CD1c-positive myeloid dendritic cell (primary cell): Measurements from ENCODE around the gene CNN3.

Experiments
- DNase-seq: peaks from one replicate; pipeline ENCODE4 v3.0.0-alpha.2; 2016; ENCODE audit errors: extremely low spot score

Gene CNN3

DNA sequence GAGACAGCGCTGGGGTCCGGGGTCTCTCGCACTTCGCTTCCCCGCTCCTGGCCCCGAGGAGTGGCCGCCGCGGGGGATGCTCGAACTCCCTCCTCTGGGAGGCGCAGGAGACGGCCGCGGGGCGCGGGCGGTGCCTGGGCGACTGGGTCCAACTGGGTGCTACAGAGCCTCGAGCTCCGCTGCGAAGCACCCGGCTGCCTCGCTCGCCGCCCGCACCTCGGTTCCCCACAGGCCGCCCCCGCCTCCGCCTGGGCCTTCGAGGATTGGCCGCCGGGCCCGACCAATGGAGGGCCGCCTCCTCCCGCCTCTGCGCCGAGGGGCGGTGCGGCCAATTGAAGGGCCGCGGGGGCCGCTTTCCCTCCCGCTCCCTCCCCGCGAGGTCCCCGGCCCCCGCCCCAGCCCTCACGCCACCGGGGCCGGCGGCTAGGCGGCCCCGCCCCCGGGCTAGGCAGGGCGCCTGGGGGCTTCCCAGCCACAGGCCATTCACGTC lies at the start of gene CNN3:
CNN3 (minus strand) TSS at position 196 of the 490 bp plus-strand sequence. CDS start 216 bp downstream, outside the sequence.
- peak; percentile 74 for DNase-seq

DNA sequence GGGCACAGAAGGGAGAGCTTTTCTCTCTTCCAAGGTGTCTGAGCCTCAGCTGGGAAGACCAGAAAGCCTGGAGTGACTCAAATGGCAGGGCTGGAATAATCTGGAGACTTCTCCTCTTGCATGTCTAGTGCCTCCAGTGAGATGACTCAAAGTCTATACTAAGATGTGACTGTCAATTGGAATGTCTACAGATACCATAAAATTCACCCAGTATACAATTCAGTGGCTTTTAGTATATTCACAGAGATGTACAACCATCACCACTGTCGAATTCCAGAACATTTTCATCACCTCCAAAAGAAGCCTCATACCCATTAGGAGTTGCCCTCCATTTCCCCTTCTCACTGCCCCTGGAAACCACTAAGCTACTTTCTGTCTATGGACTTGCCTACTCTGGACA lies 47.9 kb upstream of the CNN3 start:
- no peak for DNase-seq

DNA sequence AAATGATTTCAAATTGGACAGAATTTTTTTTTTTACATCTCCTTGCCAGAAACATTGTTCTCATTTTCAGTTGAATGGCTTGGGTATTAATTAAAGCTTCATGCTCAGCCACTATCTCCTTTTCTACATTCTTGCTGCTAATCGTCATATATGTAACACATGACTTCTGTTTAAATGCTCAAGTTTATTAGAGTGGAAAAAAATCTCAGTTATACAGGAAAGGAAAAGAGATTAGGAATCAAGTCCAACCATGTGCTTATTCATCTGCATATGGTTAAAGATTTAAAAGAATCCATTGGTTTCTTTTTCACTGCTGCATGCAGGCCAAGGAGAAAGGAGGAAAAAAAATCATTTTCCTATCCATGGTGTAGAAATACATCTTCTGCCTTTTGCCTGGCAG lies 47.3 kb upstream of the CNN3 start:
- DNase-seq, result no peak

DNA sequence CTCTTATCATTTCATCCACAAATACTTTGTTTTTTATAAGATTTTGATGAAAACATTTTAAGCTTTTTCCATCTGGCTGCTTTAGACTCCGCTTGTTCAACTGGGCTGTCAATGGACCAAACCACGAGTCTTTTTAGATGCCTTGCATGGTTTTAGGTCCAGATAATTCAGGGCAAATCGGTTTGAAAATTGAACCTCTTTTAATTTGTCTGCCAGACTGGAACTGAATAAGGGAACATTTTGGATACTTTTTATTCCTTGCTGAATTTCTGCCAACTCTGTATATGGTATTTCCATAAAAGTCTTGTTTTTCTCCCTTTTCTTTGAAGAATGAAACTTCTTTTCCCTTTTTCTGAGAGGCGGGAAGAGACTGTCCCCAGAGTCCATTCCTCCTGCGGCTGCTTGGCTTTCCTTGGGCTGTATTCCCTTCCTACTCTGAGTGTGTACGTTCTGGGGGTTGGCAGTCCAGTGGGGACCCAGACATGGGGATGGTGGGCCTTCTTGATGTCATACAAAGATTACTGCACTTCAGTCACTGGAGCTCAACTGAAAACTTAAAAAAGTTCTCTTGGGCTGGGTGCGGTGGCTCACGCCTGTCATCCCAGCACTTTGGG lies 46.5 kb upstream of the CNN3 start:
- DNase-seq, result no peak

DNA sequence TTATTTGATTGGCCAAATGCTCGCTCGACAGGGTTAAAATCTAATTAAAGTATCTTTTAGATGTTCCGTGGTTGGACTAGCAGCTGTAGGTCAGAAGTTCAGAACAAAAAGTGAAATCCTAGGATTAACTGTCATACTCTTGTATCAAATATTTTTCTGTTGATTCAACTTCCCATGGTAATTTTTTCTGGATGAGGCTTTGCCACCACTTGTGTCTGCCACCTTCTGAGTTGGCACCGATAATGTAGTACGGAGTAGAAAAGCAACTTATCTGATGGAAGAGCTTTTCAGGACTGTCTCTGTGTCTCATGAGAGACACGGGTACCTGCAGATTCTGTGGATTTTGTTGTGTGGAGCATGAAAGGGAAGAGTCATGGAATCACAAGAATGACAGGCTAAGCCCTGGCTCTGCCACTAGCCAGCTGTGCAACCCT lies 44.6 kb upstream of the CNN3 start:
- no peak for DNase-seq

DNA sequence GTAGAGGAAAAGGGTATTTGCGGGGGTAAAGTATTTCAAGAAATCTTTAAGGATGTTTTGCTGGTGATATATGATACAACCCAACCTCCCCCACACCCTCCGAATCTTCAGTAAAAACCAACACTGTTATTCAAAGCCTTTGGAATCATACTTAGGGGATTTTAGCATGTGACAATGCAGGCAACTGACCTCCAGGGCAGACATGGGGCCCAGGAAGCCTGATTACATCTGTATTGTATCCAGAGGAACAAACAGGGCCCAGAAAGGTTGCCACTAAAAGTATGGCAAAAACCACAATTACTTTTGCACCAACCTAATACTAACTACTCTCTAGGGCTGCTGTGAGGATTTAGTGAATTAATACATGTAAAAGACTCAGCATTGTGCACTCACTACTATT lies 43.9 kb upstream of the CNN3 start:
- no peak for DNase-seq

DNA sequence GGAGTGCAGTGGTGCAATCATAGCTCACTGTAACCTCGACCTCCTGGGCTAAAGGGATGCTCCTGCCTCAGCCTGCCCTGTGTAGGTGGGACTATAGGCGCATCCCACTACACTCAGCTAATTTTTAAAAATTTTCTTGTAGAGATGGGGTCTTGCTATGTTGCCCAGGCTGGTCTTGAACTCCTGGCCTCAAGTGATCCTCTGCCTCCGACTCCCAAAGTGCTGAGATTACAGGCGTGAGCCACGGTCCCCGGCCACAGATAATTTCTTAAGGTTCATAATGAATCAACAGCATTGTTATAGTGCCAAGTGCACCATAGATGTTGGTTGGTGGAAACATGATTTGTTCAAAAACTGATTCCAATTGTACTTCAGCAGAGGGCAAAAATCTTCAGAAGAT lies 42.2 kb upstream of the CNN3 start:
- no peak for DNase-seq

DNA sequence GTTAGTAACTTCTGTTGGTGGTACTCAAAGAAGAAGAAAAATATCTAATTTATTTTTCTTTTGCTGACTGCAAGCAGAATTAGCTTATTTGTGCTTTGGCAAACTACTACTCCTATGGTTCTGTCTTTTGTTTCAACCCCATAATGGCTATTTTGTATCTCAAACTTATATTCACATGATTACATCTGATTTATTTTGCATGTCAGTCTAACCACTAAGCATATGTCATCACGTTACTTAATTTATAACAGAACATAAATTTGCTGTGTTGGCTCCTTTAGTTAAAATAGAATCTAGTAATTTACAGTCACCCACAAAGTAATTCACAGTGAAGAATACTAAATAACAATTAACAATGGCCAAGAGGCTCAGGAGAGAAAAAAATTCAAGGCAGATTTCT lies 39.1 kb upstream of the CNN3 start:
- no peak for DNase-seq

DNA sequence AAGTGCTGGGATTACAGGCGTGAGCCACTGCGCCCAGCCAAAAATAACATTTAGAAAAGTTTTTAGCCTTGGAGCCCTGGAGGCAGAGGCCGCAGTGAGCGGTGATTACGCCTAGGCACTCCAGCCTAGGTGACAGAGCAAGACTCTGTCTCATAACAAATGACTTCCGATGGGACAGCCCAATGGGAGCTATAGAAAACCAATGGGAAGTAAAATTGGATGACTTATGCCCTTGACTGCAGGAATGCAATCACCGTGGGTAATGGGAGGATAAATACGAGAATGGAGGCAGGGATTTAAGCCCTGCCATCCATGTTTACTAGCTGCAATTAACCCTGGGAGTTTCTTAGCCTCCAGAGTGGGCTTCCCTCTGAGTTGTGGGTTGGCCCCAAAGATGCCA lies 37.0 kb upstream of the CNN3 start:
- DNase-seq, result no peak

DNA sequence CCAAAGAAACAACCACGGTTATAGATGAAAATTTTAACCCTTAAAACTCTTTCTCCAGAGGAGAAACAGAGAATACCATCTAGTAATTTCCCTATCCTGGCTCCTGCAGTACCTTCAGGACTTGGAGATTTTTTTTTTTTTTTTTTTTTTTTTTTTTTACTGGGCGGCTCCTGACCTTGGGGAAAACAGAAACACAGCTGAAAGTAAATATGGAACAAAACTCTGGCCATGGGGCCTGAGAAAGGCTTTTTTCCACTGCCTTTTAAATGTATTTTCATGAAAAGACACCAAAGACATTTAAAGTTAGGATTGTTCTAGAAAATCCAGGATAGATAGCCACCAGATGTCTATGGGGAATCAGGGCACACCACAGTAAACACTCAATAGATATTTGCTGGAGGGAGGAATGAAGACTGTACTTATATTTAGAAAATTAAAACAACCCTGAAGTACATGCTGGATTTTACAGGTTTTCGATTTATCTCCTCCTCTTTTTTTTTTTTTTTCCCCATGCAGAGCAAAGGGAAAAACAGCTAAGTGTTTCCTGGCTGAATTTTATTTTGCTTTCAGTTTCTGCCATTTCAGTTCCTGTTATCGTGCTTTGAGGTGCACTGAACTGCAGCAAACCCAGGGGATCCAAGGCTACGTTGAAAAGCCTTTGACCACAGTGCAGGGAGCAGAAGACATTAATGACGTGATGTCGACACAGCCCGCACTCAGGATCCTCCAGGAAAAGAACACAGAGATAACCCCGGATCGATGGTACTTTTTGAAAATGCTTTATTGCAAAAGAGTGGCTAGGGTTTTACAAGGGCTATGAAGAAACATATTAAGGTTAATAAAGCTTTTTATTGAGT lies 35.7 kb upstream of the CNN3 start:
- peak; percentile 37 for DNase-seq

DNA sequence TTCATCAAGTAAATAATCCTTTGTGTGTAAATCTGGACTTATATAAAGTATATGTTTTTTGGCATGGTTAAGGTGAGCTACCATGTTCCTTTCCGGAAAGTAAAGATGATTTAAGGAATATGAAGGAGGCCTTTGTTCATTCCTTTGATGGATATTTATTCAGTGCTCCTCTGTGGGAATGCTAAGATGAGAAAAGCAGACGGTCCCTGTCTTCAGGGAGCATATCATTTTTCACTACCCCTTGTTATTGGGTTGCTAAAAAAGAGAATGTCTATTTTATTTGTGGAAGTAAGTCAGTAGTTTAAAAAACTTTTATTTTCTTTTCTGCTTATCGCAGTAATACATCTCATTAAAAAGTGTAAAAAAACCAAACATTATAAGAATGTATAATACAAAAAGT lies 35.1 kb upstream of the CNN3 start:
- no peak for DNase-seq

DNA sequence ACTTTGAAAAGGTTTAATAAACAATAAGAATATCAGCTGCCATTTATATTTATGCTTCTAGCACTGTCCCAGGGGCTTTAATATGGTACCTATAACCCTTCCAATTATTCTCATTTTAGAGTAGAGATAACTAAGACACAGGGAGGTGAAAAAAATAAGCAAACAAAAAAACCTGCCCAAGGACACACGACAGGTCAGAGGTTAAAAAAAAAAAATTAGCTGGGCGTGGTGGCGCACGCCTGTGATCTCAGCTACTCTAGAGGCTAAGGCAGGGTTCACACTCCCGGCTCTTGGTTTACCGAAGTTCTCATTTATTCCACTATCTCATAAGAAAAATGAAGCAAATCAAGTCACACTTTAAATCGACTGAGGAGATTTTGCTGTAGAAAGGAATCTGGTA lies 34.7 kb upstream of the CNN3 start:
- no peak for DNase-seq

DNA sequence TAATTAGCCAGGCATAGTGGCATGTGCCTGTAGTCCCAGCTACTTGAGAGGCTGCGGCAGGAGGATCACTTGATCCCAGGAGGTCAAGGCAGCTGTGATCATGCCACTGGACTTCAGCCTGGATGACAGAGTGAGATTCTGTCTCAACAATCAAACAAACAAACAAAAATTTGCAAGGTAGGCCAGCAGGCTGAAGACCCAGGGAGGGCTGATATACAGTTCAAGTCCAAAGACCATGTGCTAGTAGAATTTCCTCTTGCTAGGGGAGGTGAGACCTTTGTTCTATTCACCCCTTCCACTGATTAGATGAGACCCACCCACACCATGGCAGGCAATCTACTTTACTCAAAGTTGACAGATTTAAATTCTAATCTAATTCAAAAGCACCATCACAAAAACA lies 31.2 kb upstream of the CNN3 start:
- DNase-seq, result no peak

DNA sequence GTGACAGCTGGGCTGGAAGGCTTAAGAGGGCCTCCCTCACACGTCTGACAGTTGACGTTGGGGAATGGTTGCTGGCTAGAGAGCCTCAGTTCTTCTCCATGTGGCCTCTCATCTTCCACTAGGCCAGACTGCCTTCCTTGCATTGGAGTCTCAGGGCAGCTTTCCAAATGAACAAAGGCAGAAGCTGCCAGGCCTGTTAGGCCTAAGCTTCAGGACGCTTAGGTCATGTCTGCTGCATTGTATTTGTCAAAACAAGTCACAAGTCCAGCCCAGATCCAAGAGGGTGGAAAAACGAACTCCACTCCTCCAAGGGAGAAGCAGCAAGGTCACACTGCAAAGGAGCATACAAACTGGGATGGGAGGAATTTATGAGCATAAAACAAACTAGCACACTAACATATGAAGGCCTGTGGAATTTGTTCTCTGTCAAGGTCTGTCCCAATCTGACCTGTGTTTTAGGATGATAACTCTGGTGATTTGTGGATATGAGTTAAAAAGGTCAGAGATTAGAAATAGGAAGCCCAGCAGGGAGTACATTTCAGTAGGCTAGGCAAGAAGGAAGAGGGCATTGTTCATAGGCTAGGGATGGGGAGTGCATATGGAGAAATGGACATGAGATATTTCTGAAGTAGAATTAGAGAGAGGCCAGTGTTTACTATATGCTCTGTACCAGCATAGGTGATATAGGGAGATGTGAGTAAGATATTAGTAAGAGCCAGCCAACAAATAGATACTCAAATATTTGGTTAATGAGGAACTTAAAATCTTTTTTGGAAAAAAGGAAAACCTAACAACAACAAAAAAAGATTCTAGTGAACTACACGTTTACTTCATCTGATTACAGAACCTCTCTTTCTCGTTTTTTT lies 29.1 kb upstream of the CNN3 start:
- DNase-seq, result no peak

DNA sequence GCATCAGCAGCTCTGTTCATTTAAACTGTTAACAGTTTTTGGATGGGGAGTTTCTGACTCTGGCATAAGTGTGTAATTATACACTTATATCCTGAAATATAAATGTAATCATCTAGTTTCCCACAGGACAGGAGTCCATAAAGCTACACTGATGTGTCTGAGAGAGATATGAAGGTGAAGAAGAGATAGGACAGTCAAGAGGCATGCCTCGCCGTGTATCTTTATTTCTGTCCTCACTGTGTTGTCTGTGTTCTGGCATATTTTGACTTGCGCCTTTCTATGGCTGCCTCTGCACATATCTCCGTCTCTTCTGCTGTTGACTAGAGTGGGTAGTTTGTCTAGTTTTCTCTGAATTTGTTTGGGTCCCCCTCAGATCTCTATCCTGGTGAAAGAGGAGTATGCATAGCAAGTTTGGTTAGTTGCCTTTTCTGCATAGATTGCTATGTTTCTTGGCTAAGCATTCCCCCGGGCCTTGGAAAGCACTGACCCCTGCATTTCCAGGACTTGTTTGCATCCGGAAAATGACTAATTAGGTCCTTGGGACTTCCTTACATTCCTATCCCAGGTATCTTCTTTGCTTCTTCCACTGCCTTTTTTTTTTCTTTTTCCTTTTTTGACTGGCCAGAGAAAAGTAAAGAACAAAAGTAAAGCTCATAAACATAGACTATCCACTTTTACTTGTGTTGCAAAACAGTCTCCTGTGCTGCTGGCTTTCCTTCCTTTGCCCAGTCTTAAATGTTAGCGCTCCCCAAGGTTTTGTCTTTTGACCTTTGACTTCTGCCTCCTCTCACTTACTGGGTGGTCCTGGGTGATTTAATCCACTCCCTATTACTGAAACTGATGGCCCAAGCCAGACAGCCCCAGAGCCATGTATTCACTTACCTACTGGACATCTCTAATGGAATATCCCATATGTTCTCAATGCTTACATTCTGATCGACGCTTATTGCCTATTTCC lies 27.6 kb upstream of the CNN3 start:
- DNase-seq, result no peak

DNA sequence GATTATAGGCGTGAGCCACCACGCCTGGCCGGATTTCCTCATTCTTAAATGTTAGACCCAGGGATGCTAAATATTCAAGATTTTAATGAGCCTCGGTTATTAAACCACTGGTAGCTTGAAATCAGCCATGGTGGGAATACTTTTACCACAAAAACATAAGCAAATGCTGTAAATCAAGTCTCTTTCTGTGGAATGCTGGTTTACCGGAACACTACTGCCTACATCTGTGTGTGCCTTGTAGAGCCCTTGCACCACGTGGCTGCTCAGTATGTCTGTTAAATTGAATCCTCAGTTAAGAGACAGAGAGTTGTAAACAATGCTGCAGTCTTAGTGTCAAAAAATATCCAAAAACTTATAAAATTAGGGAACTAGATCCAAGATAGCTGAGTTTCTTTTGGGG lies 26.8 kb upstream of the CNN3 start:
- no peak for DNase-seq

DNA sequence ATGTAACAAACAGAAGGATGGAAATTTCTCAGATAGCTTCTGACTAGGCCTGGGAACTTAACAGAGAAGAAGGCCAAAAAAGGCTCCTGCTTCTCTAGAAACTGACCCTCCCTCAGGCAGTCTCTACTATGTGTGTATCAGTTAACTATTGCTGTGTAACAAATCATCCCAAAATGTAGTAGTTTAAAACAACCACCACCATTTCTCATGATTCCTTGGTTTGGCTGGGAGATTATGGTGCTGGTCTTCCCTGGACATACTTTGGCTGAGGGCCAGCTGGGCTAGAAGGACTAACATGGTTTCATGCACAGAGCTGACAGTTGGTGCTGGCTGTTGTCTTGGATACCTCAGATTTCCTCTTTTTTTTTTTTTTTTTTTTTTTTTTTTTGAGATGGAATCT lies 26.2 kb upstream of the CNN3 start:
- DNase-seq, result no peak

DNA sequence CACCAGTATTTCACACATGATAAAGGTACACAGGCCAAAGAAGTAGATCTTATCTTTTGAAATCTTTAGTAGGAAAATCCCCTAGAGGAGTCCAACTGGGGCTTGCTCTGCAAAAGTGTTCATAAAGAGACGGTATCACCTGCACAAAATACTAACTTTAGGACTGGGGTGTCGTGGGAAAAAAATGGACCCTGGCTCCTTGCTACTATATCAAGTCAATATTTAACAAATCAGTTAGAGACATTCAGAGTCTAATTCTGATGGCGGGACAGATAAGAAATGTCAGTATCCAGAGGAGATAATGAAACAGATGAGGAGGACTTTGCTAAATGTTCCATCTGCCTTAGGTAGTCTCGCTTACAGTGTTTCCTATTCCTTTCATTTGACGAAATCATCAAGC lies 25.6 kb upstream of the CNN3 start:
- no peak for DNase-seq

DNA sequence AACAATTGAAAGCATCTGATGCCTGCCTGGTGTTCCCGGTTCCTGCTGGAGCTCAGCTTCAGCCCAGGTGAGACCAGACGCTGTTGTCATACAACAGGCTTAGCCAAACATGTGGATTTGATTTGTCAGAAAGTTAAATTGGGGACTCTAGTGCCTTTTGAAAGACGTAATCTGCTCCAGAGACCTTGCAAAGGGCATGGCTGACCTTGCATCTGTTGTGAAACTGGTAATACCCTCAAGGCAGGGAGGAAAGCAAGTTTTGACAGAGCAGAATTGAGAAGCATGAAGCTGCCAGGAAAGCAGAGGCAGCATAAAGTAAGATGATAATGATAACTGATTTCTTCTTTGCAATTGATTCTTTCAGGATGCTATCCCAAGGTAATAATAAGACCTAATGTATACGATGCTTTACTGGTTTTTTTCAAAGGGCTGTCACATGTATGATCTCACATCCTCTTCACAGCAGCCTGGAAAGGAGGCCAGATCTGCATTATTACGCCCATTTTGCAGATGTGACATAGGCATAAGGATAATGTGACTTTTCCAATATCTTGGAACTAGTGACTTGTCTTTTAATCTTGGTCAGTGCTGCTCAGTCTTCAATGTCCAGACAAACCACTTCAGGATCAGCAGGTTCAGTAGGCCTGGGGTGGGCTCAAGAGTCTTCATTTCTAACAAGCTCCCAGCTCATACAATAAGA lies 24.7 kb upstream of the CNN3 start:
- DNase-seq, result no peak

DNA sequence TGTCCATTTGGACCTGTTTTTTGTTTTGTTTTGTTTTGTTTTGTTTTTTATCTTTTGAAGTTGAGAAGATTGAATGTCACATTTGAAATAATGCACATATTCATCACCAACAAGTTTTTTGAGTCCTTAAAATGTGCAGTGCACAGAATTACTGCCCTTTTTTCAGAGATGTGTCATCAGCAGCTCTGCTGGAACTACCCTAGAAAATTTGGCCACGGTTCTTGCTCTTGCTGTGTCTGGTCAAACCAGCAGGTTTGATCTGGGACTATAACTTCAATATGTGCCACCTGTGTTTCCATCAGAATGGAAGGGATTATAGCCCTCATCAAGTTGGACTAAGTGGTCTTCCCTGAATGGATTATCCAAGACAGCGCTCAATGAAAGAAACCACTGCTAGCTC lies 24.1 kb upstream of the CNN3 start:
- DNase-seq, result no peak
